GM12878 (cell line): ENCODE results near the gene LYL1. TPM values are rescaled to one million over a fixed set of nuclear protein-coding genes. Genes with fewer than 3 reads are reported as not detected.

Source experiments
- ASH2L ChIP-seq: fragments of 300-600, 200-600 bp; sonication (generic); IDR thresholded peaks from 2 replicates; pipeline ENCODE4 v1.6.1; 2017; ENCODE audit warnings: low read depth, mild to moderate bottlenecking, borderline replicate concordance
- CREM ChIP-seq: IDR thresholded peaks from 2 replicates; pipeline ENCODE4 v1.6.1; 2014; ENCODE audit warnings: antibody characterized with exemption, low read depth
- EGR1 ChIP-seq, 2 experiments: IDR thresholded peaks; 1 replicate in 1 of 2; 2 replicates in 1 of 2; pipeline ENCODE4 v1.6.1; 2011 to 2012; ENCODE audit warnings: low read depth in 2 of 2, low read length in 2 of 2, borderline replicate concordance in 1 of 2, mild to moderate bottlenecking in 1 of 2, moderate library complexity in 1 of 2
- HDGF ChIP-seq: fragments of 450-650 bp; IDR thresholded peaks from 2 replicates; pipeline ENCODE4 v1.6.1; 2016; ENCODE audit warnings: antibody characterized with exemption
- IRF4 ChIP-seq: IDR thresholded peaks from 2 replicates; pipeline ENCODE4 v1.6.1; 2011; ENCODE audit warnings: low read depth, low read length
- JUNB ChIP-seq: IDR thresholded peaks from 2 replicates; pipeline ENCODE4 v1.6.1; 2016; ENCODE audit warnings: antibody characterized with exemption, mild to moderate bottlenecking
- PML ChIP-seq: IDR thresholded peaks from 2 replicates; pipeline ENCODE4 v1.6.1; 2012; ENCODE audit warnings: low read length, inconsistent platforms
- RAD21 ChIP-seq: IDR thresholded peaks from 2 replicates; pipeline ENCODE4 v1.6.1; 2011; ENCODE audit warnings: mild to moderate bottlenecking, low read depth, low read length, moderate library complexity; ENCODE audit not compliant: insufficient read depth
- SUZ12 ChIP-seq: fragments of 200-600 bp; sonication (generic); IDR thresholded peaks from one replicate; pipeline ENCODE4 v1.6.1; 2018; ENCODE audit warnings: antibody characterized with exemption, mild to moderate bottlenecking; ENCODE audit not compliant: unreplicated experiment
- polyA plus RNA-seq, 11 experiments: library from polyadenylated mRNA; depleted of rRNA in 4 of 11; unstranded in 6 of 11; stranded (reverse) in 5 of 11; fragments of >200 nt; fragmentation: Nextera tagmentation in 4 of 11; fragmentation: Illumina TruSeq in 1 of 11; extraction: Ambion mirVana in 4 of 11; extraction: Trizol in 1 of 11; gene quantifications; 1 replicate in 1 of 11; 2 replicates in 10 of 11; pipeline versions ENCODE4 v1.2.1 to v1.2.3, GENCODE V29; 2011 to 2016; ENCODE audit warnings: inconsistent platforms in 2 of 11, missing spikeins in 2 of 11, low read depth in 1 of 11
- total RNA-seq, 4 experiments: library from RNA; depleted of rRNA in 3 of 4; stranded (reverse); fragments of >200 nt in 3 of 4; fragmentation: Illumina TruSeq in 1 of 4; extraction: Trizol in 1 of 4; gene quantifications; 2 replicates each; pipeline versions ENCODE4 v1.2.1 to v1.2.3, GENCODE V29; 2013 to 2021
- TF ChIP-seq, protein P1 (sequence below): fragments of 450-650 bp; IDR thresholded peaks from 2 replicates; pipeline ENCODE4 v1.6.1; 2018; ENCODE audit warnings: mild to moderate bottlenecking, low read depth, moderate library complexity; ENCODE audit not compliant: partially characterized antibody
- TF ChIP-seq, protein P2 (sequence below): fragments of 450-650 bp; IDR thresholded peaks from 2 replicates; pipeline ENCODE4 v1.6.1; 2016; ENCODE audit warnings: mild to moderate bottlenecking, moderate library complexity, borderline replicate concordance
- TF ChIP-seq, protein P3 (sequence below): IDR thresholded peaks from 2 replicates; pipeline ENCODE4 v1.6.1; 2012; ENCODE audit warnings: low read depth, low read length, improper control_type of control experiment
- TF ChIP-seq, protein P4 (sequence below): fragments of 450-650 bp; IDR thresholded peaks from 2 replicates; pipeline ENCODE4 v1.6.1; 2017; ENCODE audit warnings: mild to moderate bottlenecking, low read depth, inconsistent platforms; ENCODE audit not compliant: poor library complexity, severe bottlenecking

Gene LYL1
- total and polyA plus RNA-seq, 10 of the 15 experiments (the other 5 are each of a cell fraction or from before 2014, with no cell fraction given): 0.10 to 34.8 (median 4.4) TPM

DNA sequence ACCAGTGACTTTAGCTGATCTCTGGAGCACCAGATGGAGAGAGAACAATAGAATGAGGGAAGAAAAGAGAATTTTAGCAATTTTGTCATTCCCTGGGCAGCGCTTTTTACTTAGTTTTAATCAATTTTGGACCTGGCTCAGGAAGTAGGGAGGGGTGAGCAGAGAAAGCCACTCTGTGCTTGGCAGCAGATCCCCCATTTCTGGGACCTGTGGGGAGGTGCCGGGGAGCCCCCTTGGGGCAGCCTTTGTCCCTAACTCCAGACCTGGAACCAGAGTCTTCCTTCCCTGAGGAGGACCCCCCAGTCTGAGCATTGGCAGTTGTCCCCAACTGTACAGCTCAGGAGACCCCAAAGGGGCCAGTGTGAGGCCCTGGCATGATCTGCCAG, 10.5 kb downstream of the LYL1 start (continued):
- TF ChIP-seq, protein P1, sequence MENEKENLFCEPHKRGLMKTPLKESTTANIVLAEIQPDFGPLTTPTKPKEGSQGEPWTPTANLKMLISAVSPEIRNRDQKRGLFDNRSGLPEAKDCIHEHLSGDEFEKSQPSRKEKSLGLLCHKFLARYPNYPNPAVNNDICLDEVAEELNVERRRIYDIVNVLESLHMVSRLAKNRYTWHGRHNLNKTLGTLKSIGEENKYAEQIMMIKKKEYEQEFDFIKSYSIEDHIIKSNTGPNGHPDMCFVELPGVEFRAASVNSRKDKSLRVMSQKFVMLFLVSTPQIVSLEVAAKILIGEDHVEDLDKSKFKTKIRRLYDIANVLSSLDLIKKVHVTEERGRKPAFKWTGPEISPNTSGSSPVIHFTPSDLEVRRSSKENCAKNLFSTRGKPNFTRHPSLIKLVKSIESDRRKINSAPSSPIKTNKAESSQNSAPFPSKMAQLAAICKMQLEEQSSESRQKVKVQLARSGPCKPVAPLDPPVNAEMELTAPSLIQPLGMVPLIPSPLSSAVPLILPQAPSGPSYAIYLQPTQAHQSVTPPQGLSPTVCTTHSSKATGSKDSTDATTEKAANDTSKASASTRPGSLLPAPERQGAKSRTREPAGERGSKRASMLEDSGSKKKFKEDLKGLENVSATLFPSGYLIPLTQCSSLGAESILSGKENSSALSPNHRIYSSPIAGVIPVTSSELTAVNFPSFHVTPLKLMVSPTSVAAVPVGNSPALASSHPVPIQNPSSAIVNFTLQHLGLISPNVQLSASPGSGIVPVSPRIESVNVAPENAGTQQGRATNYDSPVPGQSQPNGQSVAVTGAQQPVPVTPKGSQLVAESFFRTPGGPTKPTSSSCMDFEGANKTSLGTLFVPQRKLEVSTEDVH: no peak
- TF ChIP-seq PML (no peak), JUNB (no peak), CREM (no peak), SUZ12 (no peak), ASH2L (no peak), RAD21 (no peak), EGR1 (IDR thresholded peaks at IDR 0.05; ENCODE audit: borderline replicate concordance in 1 of 2, low read depth in 2 of 2, low read length in 2 of 2) (no peak), HDGF (no peak), IRF4 (no peak)
- TF ChIP-seq, protein P2, sequence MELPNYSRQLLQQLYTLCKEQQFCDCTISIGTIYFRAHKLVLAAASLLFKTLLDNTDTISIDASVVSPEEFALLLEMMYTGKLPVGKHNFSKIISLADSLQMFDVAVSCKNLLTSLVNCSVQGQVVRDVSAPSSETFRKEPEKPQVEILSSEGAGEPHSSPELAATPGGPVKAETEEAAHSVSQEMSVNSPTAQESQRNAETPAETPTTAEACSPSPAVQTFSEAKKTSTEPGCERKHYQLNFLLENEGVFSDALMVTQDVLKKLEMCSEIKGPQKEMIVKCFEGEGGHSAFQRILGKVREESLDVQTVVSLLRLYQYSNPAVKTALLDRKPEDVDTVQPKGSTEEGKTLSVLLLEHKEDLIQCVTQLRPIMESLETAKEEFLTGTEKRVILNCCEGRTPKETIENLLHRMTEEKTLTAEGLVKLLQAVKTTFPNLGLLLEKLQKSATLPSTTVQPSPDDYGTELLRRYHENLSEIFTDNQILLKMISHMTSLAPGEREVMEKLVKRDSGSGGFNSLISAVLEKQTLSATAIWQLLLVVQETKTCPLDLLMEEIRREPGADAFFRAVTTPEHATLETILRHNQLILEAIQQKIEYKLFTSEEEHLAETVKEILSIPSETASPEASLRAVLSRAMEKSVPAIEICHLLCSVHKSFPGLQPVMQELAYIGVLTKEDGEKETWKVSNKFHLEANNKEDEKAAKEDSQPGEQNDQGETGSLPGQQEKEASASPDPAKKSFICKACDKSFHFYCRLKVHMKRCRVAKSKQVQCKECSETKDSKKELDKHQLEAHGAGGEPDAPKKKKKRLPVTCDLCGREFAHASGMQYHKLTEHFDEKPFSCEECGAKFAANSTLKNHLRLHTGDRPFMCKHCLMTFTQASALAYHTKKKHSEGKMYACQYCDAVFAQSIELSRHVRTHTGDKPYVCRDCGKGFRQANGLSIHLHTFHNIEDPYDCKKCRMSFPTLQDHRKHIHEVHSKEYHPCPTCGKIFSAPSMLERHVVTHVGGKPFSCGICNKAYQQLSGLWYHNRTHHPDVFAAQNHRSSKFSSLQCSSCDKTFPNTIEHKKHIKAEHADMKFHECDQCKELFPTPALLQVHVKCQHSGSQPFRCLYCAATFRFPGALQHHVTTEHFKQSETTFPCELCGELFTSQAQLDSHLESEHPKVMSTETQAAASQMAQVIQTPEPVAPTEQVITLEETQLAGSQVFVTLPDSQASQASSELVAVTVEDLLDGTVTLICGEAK: no peak
- TF ChIP-seq, protein P3, sequence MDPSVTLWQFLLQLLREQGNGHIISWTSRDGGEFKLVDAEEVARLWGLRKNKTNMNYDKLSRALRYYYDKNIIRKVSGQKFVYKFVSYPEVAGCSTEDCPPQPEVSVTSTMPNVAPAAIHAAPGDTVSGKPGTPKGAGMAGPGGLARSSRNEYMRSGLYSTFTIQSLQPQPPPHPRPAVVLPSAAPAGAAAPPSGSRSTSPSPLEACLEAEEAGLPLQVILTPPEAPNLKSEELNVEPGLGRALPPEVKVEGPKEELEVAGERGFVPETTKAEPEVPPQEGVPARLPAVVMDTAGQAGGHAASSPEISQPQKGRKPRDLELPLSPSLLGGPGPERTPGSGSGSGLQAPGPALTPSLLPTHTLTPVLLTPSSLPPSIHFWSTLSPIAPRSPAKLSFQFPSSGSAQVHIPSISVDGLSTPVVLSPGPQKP: no peak
- TF ChIP-seq, protein P4, sequence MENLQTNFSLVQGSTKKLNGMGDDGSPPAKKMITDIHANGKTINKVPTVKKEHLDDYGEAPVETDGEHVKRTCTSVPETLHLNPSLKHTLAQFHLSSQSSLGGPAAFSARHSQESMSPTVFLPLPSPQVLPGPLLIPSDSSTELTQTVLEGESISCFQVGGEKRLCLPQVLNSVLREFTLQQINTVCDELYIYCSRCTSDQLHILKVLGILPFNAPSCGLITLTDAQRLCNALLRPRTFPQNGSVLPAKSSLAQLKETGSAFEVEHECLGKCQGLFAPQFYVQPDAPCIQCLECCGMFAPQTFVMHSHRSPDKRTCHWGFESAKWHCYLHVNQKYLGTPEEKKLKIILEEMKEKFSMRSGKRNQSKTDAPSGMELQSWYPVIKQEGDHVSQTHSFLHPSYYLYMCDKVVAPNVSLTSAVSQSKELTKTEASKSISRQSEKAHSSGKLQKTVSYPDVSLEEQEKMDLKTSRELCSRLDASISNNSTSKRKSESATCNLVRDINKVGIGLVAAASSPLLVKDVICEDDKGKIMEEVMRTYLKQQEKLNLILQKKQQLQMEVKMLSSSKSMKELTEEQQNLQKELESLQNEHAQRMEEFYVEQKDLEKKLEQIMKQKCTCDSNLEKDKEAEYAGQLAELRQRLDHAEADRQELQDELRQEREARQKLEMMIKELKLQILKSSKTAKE: no peak
